ENCODE results near the gene ACVR2B. TPM values are rescaled to one million over a fixed set of nuclear protein-coding genes. Genes with fewer than 3 reads are reported as not detected.
A peak's percentile ranks its signal among the peaks of the same experiment; 100 is the strongest.

ACVR2B gene
- total and polyA plus RNA-seq, 7 donors = 0.59 to 11.9 (median 3.4) TPM

DNA sequence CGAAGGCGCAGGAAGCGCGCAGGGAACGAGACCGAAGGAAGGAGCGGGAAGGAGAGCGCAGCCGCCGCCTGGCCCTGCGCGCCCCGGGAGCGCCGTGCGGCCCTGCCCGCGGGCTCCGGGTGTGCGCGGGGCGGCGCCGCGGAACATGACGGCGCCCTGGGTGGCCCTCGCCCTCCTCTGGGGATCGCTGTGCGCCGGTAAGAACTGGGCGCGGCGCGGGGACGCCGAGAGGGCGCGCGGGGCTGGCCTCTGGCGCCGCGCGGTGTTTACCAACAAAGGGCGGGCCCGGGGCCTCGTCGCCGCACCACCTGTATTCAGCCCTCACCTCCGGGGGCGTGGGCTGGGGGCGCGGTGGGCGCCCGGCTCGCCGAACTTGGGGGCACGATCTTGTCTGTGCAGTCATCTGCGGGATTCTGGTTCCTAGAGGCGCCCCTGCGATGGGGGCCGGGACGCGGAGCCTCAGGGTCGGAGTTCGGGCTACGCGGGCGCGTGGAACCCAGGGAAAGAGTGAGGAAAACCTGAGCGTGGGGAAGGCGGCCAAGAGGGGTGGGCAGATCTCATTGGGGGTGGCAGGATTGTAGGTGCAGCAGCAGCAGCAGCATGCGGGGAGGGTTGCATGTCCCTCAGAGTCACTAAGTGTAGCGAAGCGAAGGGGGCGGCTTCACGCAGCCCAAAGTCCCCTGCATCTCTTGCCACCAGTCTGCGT lies 641 bp downstream of the ACVR2B start:
- Histone ChIP-seq H3K27ac (peak overlapping the region; percentile 96), H3K27me3 (ENCODE audit: insufficient read depth in 3 of 3, low read length in 2 of 3) (no peaks in the 10 kb centered on the region), H3K9me3 (no peaks in the 10 kb centered on the region), H3K36me3 (ENCODE audit: insufficient read depth in 1 of 2, low read depth in 1 of 2) (no peaks in the 10 kb centered on the region), H3K4me3 (peak overlapping the region; percentile 95), H3K4me1 (peaks cover 40% of the 10 kb centered on the region)
- TF ChIP-seq, protein P1, sequence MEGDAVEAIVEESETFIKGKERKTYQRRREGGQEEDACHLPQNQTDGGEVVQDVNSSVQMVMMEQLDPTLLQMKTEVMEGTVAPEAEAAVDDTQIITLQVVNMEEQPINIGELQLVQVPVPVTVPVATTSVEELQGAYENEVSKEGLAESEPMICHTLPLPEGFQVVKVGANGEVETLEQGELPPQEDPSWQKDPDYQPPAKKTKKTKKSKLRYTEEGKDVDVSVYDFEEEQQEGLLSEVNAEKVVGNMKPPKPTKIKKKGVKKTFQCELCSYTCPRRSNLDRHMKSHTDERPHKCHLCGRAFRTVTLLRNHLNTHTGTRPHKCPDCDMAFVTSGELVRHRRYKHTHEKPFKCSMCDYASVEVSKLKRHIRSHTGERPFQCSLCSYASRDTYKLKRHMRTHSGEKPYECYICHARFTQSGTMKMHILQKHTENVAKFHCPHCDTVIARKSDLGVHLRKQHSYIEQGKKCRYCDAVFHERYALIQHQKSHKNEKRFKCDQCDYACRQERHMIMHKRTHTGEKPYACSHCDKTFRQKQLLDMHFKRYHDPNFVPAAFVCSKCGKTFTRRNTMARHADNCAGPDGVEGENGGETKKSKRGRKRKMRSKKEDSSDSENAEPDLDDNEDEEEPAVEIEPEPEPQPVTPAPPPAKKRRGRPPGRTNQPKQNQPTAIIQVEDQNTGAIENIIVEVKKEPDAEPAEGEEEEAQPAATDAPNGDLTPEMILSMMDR (IDR thresholded peaks at IDR 0.05) = no peak
- 0 to 1% (median 0%) methylated on average over 21 to 78 of the region's 78 CpGs for WGBS, 3 donors
- peak; percentile 15 to 64 (median 41) for ATAC-seq
- intact Hi-C loops (cut with DNase I) = loop anchor here in 1 of 2 donors (10.0 kb wide), 1 partner anchor 320 kb away; the partner anchor contains the start of genes ACAA1 and MYD88
- peak; percentile 39 to 70 for DNase-seq

DNA sequence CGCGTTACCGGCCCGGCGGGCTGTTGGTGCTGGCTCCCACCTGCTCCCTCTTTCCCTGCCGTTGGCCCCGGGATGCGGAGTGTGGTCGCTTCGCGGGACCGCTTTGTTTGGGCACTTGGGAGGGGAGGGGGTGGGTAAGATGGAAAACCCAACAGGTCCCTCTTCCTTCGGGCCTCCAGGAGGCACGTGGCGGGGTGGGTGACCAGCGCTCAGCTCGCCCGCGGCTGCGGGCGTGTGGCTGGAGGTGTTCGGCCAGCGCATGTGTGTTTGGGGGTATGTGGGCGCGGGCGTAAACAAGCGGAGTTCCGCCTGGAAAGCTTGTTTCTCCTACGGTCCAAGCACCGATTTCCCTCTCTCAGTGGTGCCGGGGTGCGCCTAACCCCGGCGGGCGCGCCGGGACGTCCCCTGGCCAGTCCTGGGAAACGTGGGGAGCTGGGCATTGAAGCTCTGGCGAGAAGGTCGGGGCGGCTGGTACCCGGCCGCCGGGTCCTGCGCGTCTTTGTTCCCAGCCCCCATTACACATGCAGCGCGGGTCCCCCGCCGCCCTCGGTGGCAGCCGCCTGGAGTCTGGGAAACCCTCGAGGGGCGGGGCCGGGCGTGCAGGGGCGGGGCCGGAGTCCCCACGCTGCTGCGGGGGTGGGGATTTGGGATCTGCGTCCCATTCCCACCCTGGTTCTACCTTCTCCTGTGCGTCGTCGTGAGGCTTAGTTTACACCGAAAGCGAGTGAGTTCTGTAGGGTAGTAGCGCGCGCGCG lies 1.4 kb downstream of the ACVR2B start:
- Histone ChIP-seq H3K27ac (peak overlapping the region; percentile 96), H3K36me3 (ENCODE audit: insufficient read depth in 1 of 2, low read depth in 1 of 2) (no peaks in the 10 kb centered on the region), H3K27me3 (ENCODE audit: insufficient read depth in 3 of 3, low read length in 2 of 3) (no peaks in the 10 kb centered on the region), H3K9me3 (no peaks in the 10 kb centered on the region), H3K4me3 (peak overlapping the region; percentile 95), H3K4me1 (peaks cover 47% of the 10 kb centered on the region)
- TF ChIP-seq, protein P1 (IDR thresholded peaks at IDR 0.05) = no peak
- intact Hi-C loops (cut with DNase I) = loop anchor here in 1 of 2 donors (10.0 kb wide), 1 partner anchor 320 kb away; the partner anchor contains the start of genes ACAA1 and MYD88
- DNase-seq (peak; percentile 77 to 85), ATAC-seq (peak; percentile 58 to 72 (median 63))
- 0% methylated on average over 39 to 72 of the region's 72 CpGs for WGBS, 3 donors

DNA sequence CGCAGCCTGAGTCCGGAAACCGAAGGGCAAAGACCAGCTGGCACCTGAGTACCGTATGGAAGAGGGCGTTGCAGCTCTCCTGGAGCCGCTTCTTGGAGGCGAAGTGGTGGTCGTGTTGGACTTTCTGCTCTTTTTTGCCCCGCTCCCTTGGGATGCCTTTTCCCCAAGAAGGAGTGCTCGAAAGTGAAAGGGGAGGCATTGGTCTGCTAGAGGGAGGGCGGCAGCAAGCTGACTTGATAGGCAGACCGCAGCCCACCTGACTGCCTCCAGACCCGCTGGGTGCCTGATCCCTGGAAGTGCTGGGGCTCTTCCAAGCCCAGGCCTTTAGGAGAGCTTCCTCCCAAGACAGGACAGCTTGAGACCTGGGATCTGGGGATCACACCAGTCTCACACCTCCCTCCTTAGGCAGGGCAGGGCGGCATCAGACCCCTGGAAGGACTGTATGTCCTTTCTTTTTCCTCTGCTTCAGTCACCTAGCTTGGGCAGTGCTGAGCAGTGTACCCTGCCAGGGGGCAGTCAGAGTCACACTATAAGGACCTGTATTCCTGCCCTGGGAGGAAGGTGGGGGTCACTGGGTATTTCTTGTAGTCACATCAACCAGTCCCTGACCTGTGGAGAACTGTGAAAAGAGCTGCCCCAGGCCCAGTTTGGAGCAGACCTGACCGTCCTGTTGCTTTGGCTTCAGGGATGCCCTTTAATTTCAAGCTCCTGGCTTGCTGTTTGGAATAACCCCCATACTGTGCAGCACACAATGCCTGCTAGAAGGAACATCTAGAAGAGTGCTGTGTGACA lies 2.1 kb downstream of the ACVR2B start:
- H3K4me1 ChIP-seq = peaks cover 55% of the 10 kb centered on the region
- no peaks in the 10 kb centered on the region for H3K36me3 ChIP-seq (ENCODE audit: insufficient read depth in 1 of 2, low read depth in 1 of 2)
- peak in 2 of 4 donors; percentile 17 to 18 for ATAC-seq
- H3K27me3 ChIP-seq (ENCODE audit: insufficient read depth in 3 of 3, low read length in 2 of 3) = no peaks in the 10 kb centered on the region
- TF ChIP-seq, protein P1 (IDR thresholded peaks at IDR 0.05) = no peak
- WGBS, 3 donors = 6 to 12% (median 9%) methylated on average over 15 of the region's 15 CpGs
- intact Hi-C loops (cut with DNase I) = loop anchor here in 1 of 2 donors (10.0 kb wide), 1 partner anchor 321 kb away; the partner anchor contains the start of genes ACAA1 and MYD88
- peak overlapping the region; percentile 96 for H3K27ac ChIP-seq
- peak in 1 of 2 donors; percentile 26 for DNase-seq
- H3K9me3 ChIP-seq = no peaks in the 10 kb centered on the region
- H3K4me3 ChIP-seq = peak overlapping the region; percentile 95

DNA sequence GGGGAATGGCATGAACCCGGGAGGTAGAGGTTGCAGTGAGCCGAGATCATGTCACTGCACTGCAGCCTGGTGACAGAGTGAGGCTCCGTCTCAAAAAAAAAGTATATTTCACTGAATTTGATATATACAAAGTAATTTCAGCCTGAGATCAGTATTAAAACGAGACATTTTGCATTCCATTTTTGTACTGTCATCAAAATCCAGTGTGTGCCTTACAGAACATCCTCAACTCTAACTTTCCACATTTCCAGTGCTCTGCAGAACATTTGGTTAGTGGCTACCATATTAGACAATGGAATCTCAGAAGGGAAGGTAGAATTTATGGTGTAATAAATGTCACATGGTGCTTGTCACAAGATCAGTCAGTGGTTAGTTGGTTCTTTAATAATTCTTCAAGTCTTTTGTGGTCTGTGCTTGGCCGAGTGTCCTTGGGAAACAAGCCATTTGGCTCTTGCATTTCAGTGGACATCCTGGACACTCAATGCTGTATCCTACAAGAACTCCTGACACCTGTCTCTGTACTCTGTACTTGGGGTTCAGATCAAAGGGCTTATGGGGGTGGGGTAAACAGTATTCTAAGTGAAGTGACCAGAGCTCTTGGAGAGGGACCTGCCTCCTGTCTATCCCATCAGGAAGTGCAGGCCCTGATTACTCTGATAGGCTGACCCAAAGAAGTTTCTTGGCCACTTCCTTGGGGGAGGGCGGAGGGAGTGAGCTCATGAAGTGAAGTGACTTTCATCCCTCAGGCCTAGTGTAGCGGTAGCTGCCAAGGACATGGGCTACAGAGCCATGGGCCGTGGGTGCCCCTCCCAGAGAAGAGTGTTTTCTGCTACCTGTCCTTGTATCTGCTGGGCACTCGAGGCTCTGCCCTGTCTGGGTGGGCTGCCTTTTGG lies 3.7 kb downstream of the ACVR2B start:
- TF ChIP-seq, protein P1 (IDR thresholded peaks at IDR 0.05) = no peak
- peaks cover 70% of the 10 kb centered on the region for H3K4me1 ChIP-seq
- intact Hi-C loops (cut with DNase I) = loop anchor here in 1 of 2 donors (10.0 kb wide), 1 partner anchor 323 kb away; the partner anchor contains the start of genes ACAA1 and MYD88
- 75 to 83% (median 78%) methylated on average over 9 of the region's 9 CpGs for WGBS, 3 donors
- H3K4me3 ChIP-seq = no peak overlapping the region
- no peaks in the 10 kb centered on the region for H3K36me3 ChIP-seq (ENCODE audit: insufficient read depth in 1 of 2, low read depth in 1 of 2)
- ATAC-seq = no peak
- H3K9me3 ChIP-seq = no peaks in the 10 kb centered on the region
- H3K27ac ChIP-seq = peak overlapping the region; percentile 96
- H3K27me3 ChIP-seq (ENCODE audit: insufficient read depth in 3 of 3, low read length in 2 of 3) = no peaks in the 10 kb centered on the region
- no peak for DNase-seq

All from psoas muscle (tissue), 8 donors.